ENCODE measurements around the gene CSTF3.
"Not testable (repeated sequence)": the region's sequence is repeated elsewhere in the genome, so short reads cannot be mapped to it uniquely, and the experiment has no call there.

CSTF3 gene

GRCh38 chr11:33177676-33178336 lies 16.5 kb upstream of the CSTF3 start:
- DNase-seq (ENCODE audit: low spot score): no peak
- no peak for TF ChIP-seq CTCF (IDR thresholded peaks at IDR 0.05; ENCODE audit: extremely low read depth, missing control alignments)

GRCh38 chr11:33176760-33177159 lies 15.5 kb upstream of the CSTF3 start:
- not testable (repeated sequence) for DNase-seq (ENCODE audit: low spot score)

GRCh38 chr11:33172996-33173395 lies 11.7 kb upstream of the CSTF3 start:
- no peak for TF ChIP-seq CTCF (IDR thresholded peaks at IDR 0.05; ENCODE audit: extremely low read depth, missing control alignments)
- no peak for DNase-seq (ENCODE audit: low spot score)

GRCh38 chr11:33172345-33172744 lies 11.1 kb upstream of the CSTF3 start:
- no peak for TF ChIP-seq CTCF (IDR thresholded peaks at IDR 0.05; ENCODE audit: extremely low read depth, missing control alignments)
- DNase-seq (ENCODE audit: low spot score): no peak

GRCh38 chr11:33171251-33171650 lies 10.0 kb upstream of the CSTF3 start:
- no peak for DNase-seq (ENCODE audit: low spot score)
- TF ChIP-seq CTCF (IDR thresholded peaks at IDR 0.05; ENCODE audit: extremely low read depth, missing control alignments): no peak

GRCh38 chr11:33168709-33169200 lies 7.5 kb upstream of the CSTF3 start:
- TF ChIP-seq CTCF (IDR thresholded peaks at IDR 0.05; ENCODE audit: extremely low read depth, missing control alignments): no peak
- DNase-seq (ENCODE audit: low spot score): no peak

GRCh38 chr11:33162831-33163230 lies 1.6 kb upstream of the CSTF3 start:
- no peak for TF ChIP-seq CTCF (IDR thresholded peaks at IDR 0.05; ENCODE audit: extremely low read depth, missing control alignments)
- DNase-seq (ENCODE audit: low spot score): no peak

- TF ChIP-seq CTCF (IDR thresholded peaks at IDR 0.05; ENCODE audit: extremely low read depth, missing control alignments): no peak
- no peak for DNase-seq (ENCODE audit: low spot score)
Measured at GRCh38 chr11:33160587-33160986, 693 bp downstream of the CSTF3 start.

All from GM20000 (cell line).